ENCODE data around the gene BEND3. TPM values are rescaled to one million over a fixed set of nuclear protein-coding genes. Genes with fewer than 3 reads are reported as not detected.
A peak's percentile ranks its signal among the peaks of the same experiment; 100 is the strongest.
"Not testable (repeated sequence)": the region's sequence is repeated elsewhere in the genome, so short reads cannot be mapped to it uniquely, and the experiment has no call there.

BEND3 gene
- total RNA-seq, 1 donor from 2014 or later: 2.8 TPM

- no peak for TF ChIP-seq CTCF (conservative IDR thresholded peaks at IDR 0.05; ENCODE audit: low read depth, low read length)
- H3K4me3 ChIP-seq (ENCODE audit: low read depth, low read length): no peak overlapping the region
- DNase-seq (ENCODE audit: low read depth): no peak
Measured at GRCh38 chr6:107120404-107120803, 5.1 kb upstream of the BEND3 start.

- no peak for DNase-seq (ENCODE audit: low read depth)
- TF ChIP-seq CTCF (conservative IDR thresholded peaks at IDR 0.05; ENCODE audit: low read depth, low read length): no peak
Measured at GRCh38 chr6:107118976-107119375, 3.7 kb upstream of the BEND3 start.

GRCh38 chr6:107118540-107118939 is 3.2 kb upstream of the BEND3 start:
- DNase-seq (ENCODE audit: low read depth); H3K4me3 ChIP-seq (ENCODE audit: low read depth, low read length): not testable (repeated sequence)

More at GRCh38 chr6:107118976-107119375, 3.7 kb upstream of the BEND3 start:
- H3K4me3 ChIP-seq (ENCODE audit: low read depth, low read length): no peak overlapping the region

GRCh38 chr6:107116931-107117330 is 1.6 kb upstream of the BEND3 start:
- no peak for TF ChIP-seq CTCF (conservative IDR thresholded peaks at IDR 0.05; ENCODE audit: low read depth, low read length)
- H3K4me3 ChIP-seq (ENCODE audit: low read depth, low read length): no peak overlapping the region
- no peak for DNase-seq (ENCODE audit: low read depth)

- peak overlapping the region; percentile 59 for H3K4me3 ChIP-seq (ENCODE audit: low read depth, low read length)
- DNase-seq (ENCODE audit: low read depth): no peak
- no peak for TF ChIP-seq CTCF (conservative IDR thresholded peaks at IDR 0.05; ENCODE audit: low read depth, low read length)
Measured at GRCh38 chr6:107116328-107116892, 1.1 kb upstream of the BEND3 start.

- DNase-seq (ENCODE audit: low read depth): peak; percentile 6
- peak overlapping the region; percentile 59 for H3K4me3 ChIP-seq (ENCODE audit: low read depth, low read length)
- no peak for TF ChIP-seq CTCF (conservative IDR thresholded peaks at IDR 0.05; ENCODE audit: low read depth, low read length)
Measured at GRCh38 chr6:107115695-107116327, 496 bp upstream of the BEND3 start.

- H3K4me3 ChIP-seq (ENCODE audit: low read depth, low read length): peak overlapping the region; percentile 52
- DNase-seq (ENCODE audit: low read depth): no peak
- peak; percentile 61 for TF ChIP-seq CTCF (conservative IDR thresholded peaks at IDR 0.05; ENCODE audit: low read depth, low read length)
Measured at GRCh38 chr6:107114213-107114925, 946 bp downstream of the BEND3 start.
